Ascending aorta (tissue), 2 donors: ENCODE results near the gene SLC17A9. TPM values are rescaled to one million over a fixed set of nuclear protein-coding genes. Genes with fewer than 3 reads are reported as not detected.

Source experiments
- DNase-seq, 2 donors: peaks; one replicate each; pipeline ENCODE4 v3.0.0-alpha.2; 2019; ENCODE audit warnings: low spot score in 2 of 2
- H3K27ac ChIP-seq, 2 donors: fragments of 200-600 bp; sonication (generic); one replicate each; pipeline ENCODE4 v1.5.1; 2016 to 2017; ENCODE audit warnings: mild to moderate bottlenecking in 1 of 2
- H3K27me3 ChIP-seq: fragments of 200-600 bp; sonication (generic); one replicate; pipeline ENCODE4 v1.5.1; 2017
- H3K36me3 ChIP-seq, 2 donors: fragments of 200-600 bp; sonication (generic); one replicate each; pipeline ENCODE4 v1.5.1; 2016
- H3K4me1 ChIP-seq, 2 donors: fragments of 200-600 bp; sonication (generic); one replicate each; pipeline ENCODE4 v1.5.1; 2016 to 2017; ENCODE audit warnings: mild to moderate bottlenecking in 1 of 2
- H3K4me3 ChIP-seq, 2 donors: fragments of 200-600 bp; sonication (generic); one replicate each; pipeline ENCODE4 v1.5.1; 2016 to 2017; ENCODE audit warnings: mild to moderate bottlenecking in 1 of 2
- H3K9me3 ChIP-seq, 2 donors: fragments of 200-600 bp; sonication (generic); one replicate each; pipeline ENCODE4 v1.5.1; 2016
- intact Hi-C: fragments of 100-400 bp; cut with DNase I; formaldehyde crosslinking; loops from one replicate; pipeline ENCODE4 v1.15.1; 2023
- total RNA-seq: library from RNA; depleted of rRNA; stranded (reverse); fragments of >200 nt; gene quantifications from one replicate; pipeline ENCODE4 v1.1.0, GENCODE V29; 2016
- TF ChIP-seq, protein P1 (sequence below), 3 experiments: fragments of 200-600 bp in 2 of 3; fragments of 450-650 bp in 1 of 3; sonication (generic) in 2 of 3; IDR thresholded peaks; one replicate each; pipeline ENCODE4 v1.5.1; 2016 to 2019; ENCODE audit warnings: antibody characterized with exemption in 3 of 3, mild to moderate bottlenecking in 1 of 3, moderate library complexity in 1 of 3

The SLC17A9 gene
- total RNA-seq, 1 donor from 2014 or later: 30.0 TPM

DNA sequence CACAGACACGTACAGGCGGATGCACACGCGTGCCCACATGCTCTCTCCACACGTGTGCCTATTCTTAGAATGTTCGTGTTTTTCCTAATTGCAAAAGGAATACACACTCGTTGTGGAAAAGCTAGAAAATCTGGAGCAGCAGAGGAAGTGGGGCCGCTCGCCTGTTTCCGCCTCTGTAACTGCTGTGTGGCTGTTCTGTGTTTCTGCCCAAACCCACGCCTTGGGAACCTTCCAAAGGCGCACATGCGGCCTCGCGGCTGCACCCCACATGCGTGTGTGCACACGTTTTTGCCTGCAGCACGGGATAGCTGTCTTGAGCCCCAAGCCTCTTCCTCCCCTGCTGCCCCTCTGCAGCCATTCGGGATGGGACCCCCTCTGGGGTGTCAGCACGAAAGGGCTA is 12.2 kb downstream of the SLC17A9 start:
- H3K9me3 ChIP-seq: no peaks in the 10 kb centered on the region
- intact Hi-C loops: no loop called here
- TF ChIP-seq, protein P1, sequence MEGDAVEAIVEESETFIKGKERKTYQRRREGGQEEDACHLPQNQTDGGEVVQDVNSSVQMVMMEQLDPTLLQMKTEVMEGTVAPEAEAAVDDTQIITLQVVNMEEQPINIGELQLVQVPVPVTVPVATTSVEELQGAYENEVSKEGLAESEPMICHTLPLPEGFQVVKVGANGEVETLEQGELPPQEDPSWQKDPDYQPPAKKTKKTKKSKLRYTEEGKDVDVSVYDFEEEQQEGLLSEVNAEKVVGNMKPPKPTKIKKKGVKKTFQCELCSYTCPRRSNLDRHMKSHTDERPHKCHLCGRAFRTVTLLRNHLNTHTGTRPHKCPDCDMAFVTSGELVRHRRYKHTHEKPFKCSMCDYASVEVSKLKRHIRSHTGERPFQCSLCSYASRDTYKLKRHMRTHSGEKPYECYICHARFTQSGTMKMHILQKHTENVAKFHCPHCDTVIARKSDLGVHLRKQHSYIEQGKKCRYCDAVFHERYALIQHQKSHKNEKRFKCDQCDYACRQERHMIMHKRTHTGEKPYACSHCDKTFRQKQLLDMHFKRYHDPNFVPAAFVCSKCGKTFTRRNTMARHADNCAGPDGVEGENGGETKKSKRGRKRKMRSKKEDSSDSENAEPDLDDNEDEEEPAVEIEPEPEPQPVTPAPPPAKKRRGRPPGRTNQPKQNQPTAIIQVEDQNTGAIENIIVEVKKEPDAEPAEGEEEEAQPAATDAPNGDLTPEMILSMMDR (IDR thresholded peaks at IDR 0.05): no peak
- H3K36me3 ChIP-seq: peaks cover 6 to 11% of the 10 kb centered on the region in 2 donors
- no peak overlapping the region for H3K27ac ChIP-seq
- no peaks in the 10 kb centered on the region for H3K27me3 ChIP-seq
- DNase-seq: no peak
- no peaks in the 10 kb centered on the region for H3K4me1 ChIP-seq
- no peak overlapping the region for H3K4me3 ChIP-seq

DNA sequence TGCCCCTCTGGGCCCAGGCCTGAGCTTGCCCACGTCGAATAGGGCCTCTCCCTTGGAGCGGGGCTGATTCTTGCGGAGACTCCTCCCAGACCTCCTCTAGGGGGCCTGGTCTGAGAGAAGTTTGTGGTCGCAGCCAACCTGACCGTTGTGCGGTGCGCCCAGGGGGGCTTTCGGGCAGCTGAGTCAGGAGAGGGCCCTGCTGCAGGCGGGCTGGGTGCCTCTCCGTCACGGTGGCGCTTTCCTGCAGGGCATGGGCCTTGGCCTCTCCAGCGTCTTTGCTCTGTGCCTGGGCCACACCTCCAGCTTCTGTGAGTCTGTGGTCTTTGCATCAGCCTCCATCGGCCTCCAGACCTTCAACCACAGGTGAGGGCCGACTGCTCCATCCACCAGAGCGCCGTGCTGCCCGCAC is 12.9 kb downstream of the SLC17A9 start:
- Histone ChIP-seq H3K4me3 (no peak overlapping the region), H3K36me3 (peaks cover 6 to 11% of the 10 kb centered on the region in 2 donors), H3K27ac (no peak overlapping the region), H3K9me3 (no peaks in the 10 kb centered on the region), H3K27me3 (no peaks in the 10 kb centered on the region), H3K4me1 (no peaks in the 10 kb centered on the region)
- TF ChIP-seq, protein P1 (IDR thresholded peaks at IDR 0.05): no peak
- intact Hi-C loops: no loop called here
- DNase-seq: no peak

DNA sequence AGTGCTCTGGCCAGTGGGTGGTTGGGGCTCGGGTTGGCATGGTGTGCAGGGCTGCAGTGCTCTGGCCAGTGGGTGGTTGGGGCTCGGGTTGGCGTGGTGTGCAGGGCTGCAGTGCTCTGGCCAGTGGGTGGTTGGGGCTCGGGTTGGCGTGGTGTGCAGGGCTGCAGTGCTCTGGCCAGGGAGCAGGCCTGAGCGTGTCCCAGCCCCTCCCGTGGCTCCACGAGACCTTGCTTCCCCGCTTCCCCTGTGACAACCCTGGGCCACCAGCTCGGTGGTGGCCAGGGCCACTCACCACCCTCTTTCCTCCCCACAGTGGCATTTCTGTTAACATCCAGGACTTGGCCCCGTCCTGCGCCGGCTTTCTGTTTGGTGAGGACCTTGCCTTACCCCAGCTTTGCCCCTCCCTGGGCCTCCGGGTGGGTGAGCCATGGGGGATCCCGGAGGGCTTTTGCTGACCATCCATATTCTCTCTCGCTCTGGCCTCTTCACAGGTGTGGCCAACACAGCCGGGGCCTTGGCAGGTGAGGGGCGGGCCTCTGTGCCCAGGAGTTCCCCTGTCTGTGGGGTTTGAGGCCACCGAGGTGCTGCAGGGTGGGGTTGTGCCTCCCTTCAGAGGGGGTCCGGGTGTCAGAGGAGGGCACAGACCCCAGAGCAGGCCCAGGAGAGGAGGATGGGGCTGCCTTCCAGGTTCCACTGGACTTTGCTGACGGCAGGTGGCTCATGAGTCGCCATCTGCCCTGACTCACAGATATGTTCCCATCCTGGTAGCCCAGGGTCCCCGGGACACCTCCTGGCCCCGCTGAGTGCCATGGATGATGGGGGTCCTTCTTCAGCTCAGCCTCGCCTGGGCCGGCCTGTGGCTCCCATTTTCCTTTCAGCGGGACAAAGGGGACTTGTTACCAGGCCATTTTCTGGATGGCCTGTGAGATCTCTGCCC is 14.0 kb downstream of the SLC17A9 start:
- Histone ChIP-seq H3K27me3 (no peaks in the 10 kb centered on the region), H3K9me3 (no peaks in the 10 kb centered on the region), H3K27ac (no peak overlapping the region), H3K4me1 (no peaks in the 10 kb centered on the region), H3K4me3 (no peak overlapping the region), H3K36me3 (peaks cover 6 to 11% of the 10 kb centered on the region in 2 donors)
- intact Hi-C loops: no loop called here
- DNase-seq: no peak
- TF ChIP-seq, protein P1 (IDR thresholded peaks at IDR 0.05): no peak

DNA sequence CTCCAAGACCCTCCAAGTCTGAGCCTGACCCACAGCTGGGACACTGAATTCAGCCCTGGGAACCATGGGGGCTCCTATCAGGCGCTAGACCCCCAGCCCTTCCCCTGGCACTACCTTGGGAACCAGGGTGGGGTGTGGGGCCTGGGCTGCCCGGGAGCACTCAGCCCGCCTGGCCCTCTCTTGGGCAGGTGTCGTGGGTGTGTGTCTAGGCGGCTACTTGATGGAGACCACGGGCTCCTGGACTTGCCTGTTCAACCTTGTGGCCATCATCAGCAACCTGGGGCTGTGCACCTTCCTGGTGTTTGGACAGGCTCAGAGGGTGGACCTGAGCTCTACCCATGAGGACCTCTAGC is 14.6 kb downstream of the SLC17A9 start:
- Histone ChIP-seq H3K9me3 (no peaks in the 10 kb centered on the region), H3K36me3 (peaks cover 6 to 11% of the 10 kb centered on the region in 2 donors), H3K4me1 (no peaks in the 10 kb centered on the region), H3K27me3 (no peaks in the 10 kb centered on the region), H3K4me3 (no peak overlapping the region), H3K27ac (no peak overlapping the region)
- TF ChIP-seq, protein P1 (IDR thresholded peaks at IDR 0.05): no peak
- intact Hi-C loops: no loop called here
- no peak for DNase-seq

DNA sequence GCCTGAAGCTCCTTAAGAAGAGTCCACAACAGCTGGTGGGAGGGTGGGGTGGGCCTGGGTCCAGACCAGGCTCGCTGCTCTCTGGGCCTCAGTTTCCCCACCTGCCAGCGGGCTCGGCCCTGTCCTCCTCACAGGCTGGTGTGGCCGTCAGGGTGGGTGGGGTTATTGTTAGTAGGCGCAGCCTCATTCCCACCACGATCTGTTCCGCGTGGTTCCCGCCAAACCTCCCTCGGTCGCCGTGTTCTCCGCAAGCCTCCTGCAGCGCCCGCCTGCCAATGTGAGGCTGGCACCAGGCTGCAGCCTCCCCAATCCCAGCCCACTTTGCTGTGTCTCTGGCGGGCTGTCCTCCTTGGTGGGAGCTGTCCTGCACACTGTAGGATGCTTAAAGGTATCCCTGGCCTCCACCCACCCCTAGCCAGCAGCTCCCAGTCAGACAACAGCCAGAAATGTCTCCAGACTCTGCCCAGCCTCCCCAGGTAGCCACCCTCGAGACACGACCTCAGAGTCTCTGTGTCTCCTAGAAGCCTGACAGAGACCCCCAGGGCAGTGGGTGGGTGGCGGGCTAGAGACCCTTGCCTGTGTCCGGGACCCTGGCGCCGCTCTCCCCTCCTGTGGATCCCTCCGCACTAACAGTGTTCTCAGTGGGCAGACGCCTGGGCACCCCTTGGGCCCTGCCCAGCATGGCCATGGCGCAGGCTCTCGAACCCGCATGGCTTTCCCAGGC is 15.3 kb downstream of the SLC17A9 start:
- peaks cover 0 to 2% of the 10 kb centered on the region in 2 donors for H3K4me1 ChIP-seq
- no peaks in the 10 kb centered on the region for H3K27me3 ChIP-seq
- H3K27ac ChIP-seq: no peak overlapping the region
- intact Hi-C loops: no loop called here
- no peak overlapping the region for H3K4me3 ChIP-seq
- peaks cover 3 to 11% of the 10 kb centered on the region in 2 donors for H3K36me3 ChIP-seq
- DNase-seq: no peak
- TF ChIP-seq, protein P1 (IDR thresholded peaks at IDR 0.05): no peak
- H3K9me3 ChIP-seq: no peaks in the 10 kb centered on the region
